HepG2 (cell line): ENCODE results near the gene SDC4. TPM values are rescaled to one million over a fixed set of nuclear protein-coding genes. Genes with fewer than 3 reads are reported as not detected.

Source experiments
- GABPB1 ChIP-seq: IDR thresholded peaks from 2 replicates; pipeline ENCODE4 v1.6.1; 2016; ENCODE audit warnings: mild to moderate bottlenecking, missing genetic modification reagents, moderate library complexity, missing compliant biosample characterization
- HNRNPUL1 ChIP-seq: fragments of 200-400 bp; formaldehyde crosslinking; IDR thresholded peaks from 2 replicates; pipeline ENCODE4 v1.6.1; 2017; ENCODE audit warnings: low read depth, mild to moderate bottlenecking, low read length, moderate library complexity
- KDM3A ChIP-seq: IDR thresholded peaks from 2 replicates; pipeline ENCODE4 v1.6.1; 2018; ENCODE audit warnings: low read depth, missing compliant biosample characterization
- POLR2AphosphoS2 ChIP-seq: IDR thresholded peaks from 2 replicates; pipeline ENCODE4 v1.6.1; 2011; ENCODE audit warnings: low read depth, low read length, improper control_type of control experiment
- PPARG ChIP-seq: conservative IDR thresholded peaks from 2 replicates; pipeline ENCODE4 v1.6.1; 2016; ENCODE audit warnings: missing biosample characterization, missing genetic modification reagents
- RAD21 ChIP-seq: fragments of 450-650 bp; formaldehyde crosslinking; IDR thresholded peaks from 2 replicates; pipeline ENCODE4 v1.5.0; 2020; ENCODE audit warnings: mild to moderate bottlenecking
- RARA ChIP-seq: IDR thresholded peaks from 2 replicates; pipeline ENCODE4 v1.6.1; 2016; ENCODE audit warnings: missing genetic modification reagents, missing compliant biosample characterization
- SMYD3 ChIP-seq: sonication (generic); formaldehyde crosslinking; IDR thresholded peaks from 2 replicates; pipeline ENCODE4 v1.8.1; 2023; ENCODE audit warnings: mild to moderate bottlenecking, missing genetic modification reagents
- SOX13 ChIP-seq, 3 experiments: fragments of 450-650 bp in 1 of 3; sonication (generic) in 1 of 3; formaldehyde crosslinking in 1 of 3; IDR thresholded peaks in 2 of 3; conservative IDR thresholded peaks in 1 of 3; 2 replicates each; pipeline versions ENCODE4 v1.5.0 to v1.6.1; 2016 to 2020; ENCODE audit warnings: antibody characterized with exemption in 1 of 3, mild to moderate bottlenecking in 1 of 3, missing compliant biosample characterization in 1 of 3, missing genetic modification reagents in 1 of 3, moderate library complexity in 1 of 3
- TBX2 ChIP-seq: sonication (generic); formaldehyde crosslinking; IDR thresholded peaks from 2 replicates; pipeline ENCODE4 v1.5.0; 2020; ENCODE audit warnings: missing genetic modification reagents, mild to moderate bottlenecking, borderline replicate concordance
- XRCC5 ChIP-seq: fragments of 200-400 bp; formaldehyde crosslinking; optimal IDR thresholded peaks from 2 replicates; pipeline ENCODE3; 2017; ENCODE audit warnings: mild to moderate bottlenecking, low read length
- ZNF24 ChIP-seq: fragments of 450-650 bp; IDR thresholded peaks from 2 replicates; pipeline ENCODE4 v1.6.1; 2017; ENCODE audit warnings: antibody characterized with exemption, mild to moderate bottlenecking
- ZNF276 ChIP-seq: sonication (generic); formaldehyde crosslinking; IDR thresholded peaks from 2 replicates; pipeline ENCODE4 v1.4.0; 2020; ENCODE audit warnings: mild to moderate bottlenecking, low read depth, missing genetic modification reagents
- ZNF280D ChIP-seq: sonication (generic); formaldehyde crosslinking; IDR thresholded peaks from 2 replicates; pipeline ENCODE4 v1.5.1; 2020; ENCODE audit warnings: mild to moderate bottlenecking, missing genetic modification reagents
- ZNF335 ChIP-seq: sonication (generic); formaldehyde crosslinking; IDR thresholded peaks from 2 replicates; pipeline ENCODE4 v1.4.0; 2020; ENCODE audit warnings: missing genetic modification reagents
- ZNF383 ChIP-seq: sonication (generic); formaldehyde crosslinking; IDR thresholded peaks from 2 replicates; pipeline ENCODE4 v1.4.0; 2020; ENCODE audit warnings: missing genetic modification reagents, mild to moderate bottlenecking, borderline replicate concordance
- polyA plus RNA-seq, 8 experiments: library from polyadenylated mRNA; depleted of rRNA in 3 of 8; stranded (reverse) in 7 of 8; unstranded in 1 of 8; fragments of >200 nt; fragmentation: Illumina TruSeq in 4 of 8; extraction: Trizol in 4 of 8; gene quantifications; 2 replicates each; pipeline versions ENCODE4 v1.2.1 to v1.2.3, GENCODE V29; 2011 to 2016; ENCODE audit warnings: low read depth in 4 of 8, missing spikeins in 1 of 8, mixed read lengths in 1 of 8; ENCODE audit not compliant: insufficient read depth in 1 of 8
- total RNA-seq, 5 experiments: library from RNA; depleted of rRNA; stranded (reverse); fragments of >200 nt; fragmentation: Illumina TruSeq; extraction: Trizol; gene quantifications; 2 replicates each; pipeline ENCODE4 v1.2.3, GENCODE V29; 2016; ENCODE audit warnings: low read depth in 1 of 5
- TF ChIP-seq, protein P1 (sequence below): fragments of 450-650 bp; IDR thresholded peaks from 2 replicates; pipeline ENCODE4 v1.6.1; 2017
- TF ChIP-seq, protein P2 (sequence below): sonication (generic); formaldehyde crosslinking; IDR thresholded peaks from 2 replicates; pipeline ENCODE4 v1.4.0; 2020; ENCODE audit warnings: missing genetic modification reagents
- TF ChIP-seq, protein P3 (sequence below): sonication (generic); formaldehyde crosslinking; IDR thresholded peaks from 2 replicates; pipeline ENCODE4 v1.5.0; 2020; ENCODE audit warnings: missing genetic modification reagents
- TF ChIP-seq, protein P4 (sequence below): sonication (generic); formaldehyde crosslinking; IDR thresholded peaks from 2 replicates; pipeline ENCODE4 v1.4.0; 2020; ENCODE audit warnings: mild to moderate bottlenecking, missing genetic modification reagents

Gene SDC4
- total and polyA plus RNA-seq, 2 of the 13 experiments (the other 11 are each of a cell fraction or from before 2014, with no cell fraction given), result 49.0 to 65.1 TPM

- TF ChIP-seq ZNF335 (CRISPR knock-in tag) (peak; percentile 90), HNRNPUL1 (no peak), ZNF383 (CRISPR knock-in tag) (peak; percentile 98), XRCC5 (peak; percentile 99), TBX2 (peak; percentile 96), POLR2AphosphoS2 (peak; percentile 87; the same call in 1 of the 2 replicates), ZNF276 (CRISPR knock-in tag) (peak; percentile 97; the same call in 1 of the 2 replicates), RAD21 (CRISPR knock-in tag) (peak; percentile 89), ZNF24 (no peak; the same call in 1 of the 2 replicates), RARA (peak; percentile 65), GABPB1 (CRISPR knock-in tag) (peak; percentile 99), SMYD3 (CRISPR knock-in tag) (peak; percentile 24; the same call in 1 of the 2 replicates), KDM3A (CRISPR knock-in tag) (peak; percentile 98), ZNF280D (peak; percentile 88; the same call in 1 of the 2 replicates), SOX13 (IDR thresholded peaks at IDR 0.05) (peak; percentile 47; the same call in 1 of the 2 replicates), SOX13 (CRISPR knock-in tag; conservative IDR thresholded peaks at IDR 0.05 in 1 of 2, IDR thresholded peaks at IDR 0.05 in 1 of 2) (peak in 1 of 2 experiments; percentile 53; a peak in 1 of 4 replicates), PPARG (peak; percentile 64)
- TF ChIP-seq, protein P1, sequence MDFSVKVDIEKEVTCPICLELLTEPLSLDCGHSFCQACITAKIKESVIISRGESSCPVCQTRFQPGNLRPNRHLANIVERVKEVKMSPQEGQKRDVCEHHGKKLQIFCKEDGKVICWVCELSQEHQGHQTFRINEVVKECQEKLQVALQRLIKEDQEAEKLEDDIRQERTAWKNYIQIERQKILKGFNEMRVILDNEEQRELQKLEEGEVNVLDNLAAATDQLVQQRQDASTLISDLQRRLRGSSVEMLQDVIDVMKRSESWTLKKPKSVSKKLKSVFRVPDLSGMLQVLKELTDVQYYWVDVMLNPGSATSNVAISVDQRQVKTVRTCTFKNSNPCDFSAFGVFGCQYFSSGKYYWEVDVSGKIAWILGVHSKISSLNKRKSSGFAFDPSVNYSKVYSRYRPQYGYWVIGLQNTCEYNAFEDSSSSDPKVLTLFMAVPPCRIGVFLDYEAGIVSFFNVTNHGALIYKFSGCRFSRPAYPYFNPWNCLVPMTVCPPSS, result no peak
- TF ChIP-seq, protein P2, sequence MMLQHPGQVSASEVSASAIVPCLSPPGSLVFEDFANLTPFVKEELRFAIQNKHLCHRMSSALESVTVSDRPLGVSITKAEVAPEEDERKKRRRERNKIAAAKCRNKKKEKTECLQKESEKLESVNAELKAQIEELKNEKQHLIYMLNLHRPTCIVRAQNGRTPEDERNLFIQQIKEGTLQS (CRISPR knock-in tag), result peak; percentile 61; the same call in 1 of the 2 replicates
- TF ChIP-seq, protein P3, sequence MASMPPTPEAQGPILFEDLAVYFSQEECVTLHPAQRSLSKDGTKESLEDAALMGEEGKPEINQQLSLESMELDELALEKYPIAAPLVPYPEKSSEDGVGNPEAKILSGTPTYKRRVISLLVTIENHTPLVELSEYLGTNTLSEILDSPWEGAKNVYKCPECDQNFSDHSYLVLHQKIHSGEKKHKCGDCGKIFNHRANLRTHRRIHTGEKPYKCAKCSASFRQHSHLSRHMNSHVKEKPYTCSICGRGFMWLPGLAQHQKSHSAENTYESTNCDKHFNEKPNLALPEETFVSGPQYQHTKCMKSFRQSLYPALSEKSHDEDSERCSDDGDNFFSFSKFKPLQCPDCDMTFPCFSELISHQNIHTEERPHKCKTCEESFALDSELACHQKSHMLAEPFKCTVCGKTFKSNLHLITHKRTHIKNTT (CRISPR knock-in tag), result no peak
- TF ChIP-seq, protein P4, sequence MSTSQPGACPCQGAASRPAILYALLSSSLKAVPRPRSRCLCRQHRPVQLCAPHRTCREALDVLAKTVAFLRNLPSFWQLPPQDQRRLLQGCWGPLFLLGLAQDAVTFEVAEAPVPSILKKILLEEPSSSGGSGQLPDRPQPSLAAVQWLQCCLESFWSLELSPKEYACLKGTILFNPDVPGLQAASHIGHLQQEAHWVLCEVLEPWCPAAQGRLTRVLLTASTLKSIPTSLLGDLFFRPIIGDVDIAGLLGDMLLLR, result peak; percentile 95; the same call in 1 of the 2 replicates
These were observed 14.8 kb upstream of the SDC4 start, which contains the start of gene SYS1 (continued) for GRCh38 chr20:45362804-45363610.
